Stimulated activated CD8-positive, alpha-beta memory T cell treated with anti-CD3 and anti-CD28 coated beads, Interleukin-4, amount 100 ng/mL, for 4 hours (primary cell): Measurements from ENCODE around the gene TTLL8.

Source experiments
- DNase-seq, 2 donors: peaks; one replicate each; pipeline ENCODE4 v3.0.0-alpha.2; 2020; ENCODE audit warnings: low read depth in 2 of 2, low spot score in 1 of 2

The TTLL8 gene

GRCh38 chr22:50083462-50084079, 25.5 kb upstream of the TTLL8 start:
- DNase-seq = no peak

- DNase-seq = no peak
Measured at GRCh38 chr22:50082961-50083461, 24.9 kb upstream of the TTLL8 start.

GRCh38 chr22:50082197-50082715, 24.2 kb upstream of the TTLL8 start:
- DNase-seq = no peak

GRCh38 chr22:50081426-50082196, 23.5 kb upstream of the TTLL8 start:
- no peak for DNase-seq

- no peak for DNase-seq
Measured at GRCh38 chr22:50080077-50080465, 22.0 kb upstream of the TTLL8 start.

GRCh38 chr22:50078761-50079160, 20.7 kb upstream of the TTLL8 start:
- no peak for DNase-seq

GRCh38 chr22:50078246-50078645, 20.1 kb upstream of the TTLL8 start:
- DNase-seq = no peak

- no peak for DNase-seq
Measured at GRCh38 chr22:50076646-50077535, 18.8 kb upstream of the TTLL8 start.

- no peak for DNase-seq
Measured at GRCh38 chr22:50074551-50075530, 16.7 kb upstream of the TTLL8 start.

GRCh38 chr22:50074056-50074455, 16.0 kb upstream of the TTLL8 start:
- DNase-seq = no peak

GRCh38 chr22:50072714-50073538, 14.8 kb upstream of the TTLL8 start:
- no peak for DNase-seq

GRCh38 chr22:50072167-50072555, 14.1 kb upstream of the TTLL8 start:
- no peak for DNase-seq

- no peak for DNase-seq
Measured at GRCh38 chr22:50071432-50072166, 13.5 kb upstream of the TTLL8 start.

- no peak for DNase-seq
Measured at GRCh38 chr22:50070366-50070765, 12.3 kb upstream of the TTLL8 start.

GRCh38 chr22:50068096-50068495, 10.0 kb upstream of the TTLL8 start:
- no peak for DNase-seq

GRCh38 chr22:50067244-50067643, 9.1 kb upstream of the TTLL8 start:
- no peak for DNase-seq

GRCh38 chr22:50064453-50064852, 6.4 kb upstream of the TTLL8 start:
- no peak for DNase-seq

GRCh38 chr22:50063589-50064393, 5.7 kb upstream of the TTLL8 start:
- no peak for DNase-seq
